HK-2 (cell line): ENCODE measurements around the gene GLI1.
A peak's percentile ranks its signal among the peaks of the same experiment; 100 is the strongest.
"Not testable (repeated sequence)": the region's sequence is repeated elsewhere in the genome, so short reads cannot be mapped to it uniquely, and the experiment has no call there.

Experiments used
- DNase-seq: peaks from one replicate; pipeline ENCODE4 v3.0.0-alpha.2; 2018; ENCODE audit not compliant: unreplicated experiment

Gene GLI1

GRCh38 chr12:57498132-57498502 lies 38.5 kb downstream of the GLI1 start:
- no peak for DNase-seq

DNA sequence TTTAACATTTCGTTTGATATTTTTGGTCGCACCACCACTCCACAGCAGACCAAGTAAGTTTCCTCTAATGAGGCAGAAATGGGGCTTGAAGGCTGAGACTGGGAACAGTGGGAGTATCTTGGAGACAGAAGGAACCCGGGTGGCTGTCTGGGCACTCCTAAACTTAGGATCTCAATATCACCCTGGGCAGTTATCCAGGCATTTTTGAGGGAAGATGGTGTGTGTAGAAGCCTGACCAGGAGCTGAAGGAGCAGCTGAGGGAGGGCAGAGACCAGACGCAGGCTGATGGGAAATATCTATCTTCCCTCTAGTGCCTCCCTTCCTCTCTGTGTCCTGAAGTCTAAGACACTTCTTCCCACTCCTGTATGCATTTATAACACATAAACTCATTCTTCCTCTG lies 39.0 kb downstream of the GLI1 start:
- DNase-seq: no peak

- DNase-seq: no peak
Measured at GRCh38 chr12:57500213-57500612, 40.6 kb downstream of the GLI1 start.

DNA sequence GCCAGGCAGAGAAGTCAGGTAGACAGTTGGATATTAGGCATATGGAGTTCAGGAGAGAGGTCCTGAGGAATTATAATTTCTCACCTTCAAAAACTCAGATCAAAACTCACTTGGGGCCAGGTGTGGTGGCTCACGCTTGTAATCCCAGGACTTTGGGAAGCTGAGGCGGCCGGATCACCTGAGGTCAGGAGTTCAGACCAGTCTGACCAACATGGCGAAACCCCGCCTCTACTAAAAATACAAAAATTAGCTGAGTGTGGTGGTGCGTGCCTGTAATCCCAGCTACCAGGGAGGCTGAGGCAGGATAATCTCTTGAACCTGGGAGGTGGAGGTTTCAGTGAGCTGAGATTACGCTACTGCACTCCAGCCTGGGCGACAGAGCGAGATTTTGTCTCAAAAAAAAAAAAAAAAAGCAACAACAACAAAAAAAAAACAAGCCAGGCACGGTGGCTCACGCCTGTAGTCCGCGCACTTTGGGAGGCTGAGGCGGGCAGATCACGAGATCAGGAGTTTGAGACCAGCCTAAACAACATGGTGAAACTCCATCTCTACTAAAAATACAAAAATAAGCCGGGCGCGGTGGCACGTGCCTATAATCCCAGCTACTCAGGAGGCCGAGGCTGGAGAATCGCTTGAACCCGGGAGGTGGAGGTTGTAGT lies 42.9 kb downstream of the GLI1 start:
- DNase-seq: not testable (repeated sequence)

DNA sequence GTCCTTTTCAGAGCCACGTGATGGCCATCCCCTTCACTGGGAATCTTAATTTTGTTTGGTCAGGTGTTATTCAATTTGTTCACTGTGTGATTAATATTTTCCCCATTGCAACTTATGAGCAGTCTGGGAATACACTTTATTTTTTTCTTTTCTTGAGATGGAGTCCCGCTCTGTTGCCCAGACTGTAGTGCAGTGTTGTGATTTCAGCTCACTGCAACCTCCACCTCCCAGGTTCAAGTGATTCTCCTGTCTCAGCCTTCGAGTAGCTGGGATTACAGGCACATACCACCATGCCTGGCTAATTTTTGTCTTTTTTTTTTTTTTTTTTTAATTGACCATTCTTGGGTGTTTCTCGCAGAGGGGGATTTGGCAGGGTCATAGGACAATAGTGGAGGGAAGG lies 47.0 kb downstream of the GLI1 start:
- DNase-seq: not testable (repeated sequence)

GRCh38 chr12:57507796-57508195 lies 48.2 kb downstream of the GLI1 start:
- not testable (repeated sequence) for DNase-seq

DNA sequence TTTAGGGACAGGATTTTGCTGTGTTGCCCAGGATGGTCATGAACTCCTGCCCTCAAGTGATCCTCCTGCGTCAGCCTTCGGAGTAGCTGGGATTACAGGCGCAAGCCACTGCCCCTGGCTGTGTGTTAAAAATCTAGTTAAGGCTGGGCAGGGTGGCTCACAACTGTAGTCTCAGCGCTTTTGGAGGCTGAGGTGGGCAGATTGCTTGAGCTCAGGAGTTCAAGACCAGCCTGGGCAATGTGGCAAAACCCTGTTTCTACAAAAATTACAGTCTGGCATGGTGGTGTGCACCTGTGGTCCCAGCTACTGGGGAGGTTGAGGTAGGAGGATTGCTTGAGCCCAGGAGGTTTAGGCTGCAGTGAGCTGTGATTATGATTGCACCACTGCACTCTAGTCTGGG lies 51.6 kb downstream of the GLI1 start:
- no peak for DNase-seq

- DNase-seq: no peak
Measured at GRCh38 chr12:57511588-57512325, 52.2 kb downstream of the GLI1 start.

- DNase-seq: no peak
Measured at GRCh38 chr12:57512665-57513064, 53.1 kb downstream of the GLI1 start.

DNA sequence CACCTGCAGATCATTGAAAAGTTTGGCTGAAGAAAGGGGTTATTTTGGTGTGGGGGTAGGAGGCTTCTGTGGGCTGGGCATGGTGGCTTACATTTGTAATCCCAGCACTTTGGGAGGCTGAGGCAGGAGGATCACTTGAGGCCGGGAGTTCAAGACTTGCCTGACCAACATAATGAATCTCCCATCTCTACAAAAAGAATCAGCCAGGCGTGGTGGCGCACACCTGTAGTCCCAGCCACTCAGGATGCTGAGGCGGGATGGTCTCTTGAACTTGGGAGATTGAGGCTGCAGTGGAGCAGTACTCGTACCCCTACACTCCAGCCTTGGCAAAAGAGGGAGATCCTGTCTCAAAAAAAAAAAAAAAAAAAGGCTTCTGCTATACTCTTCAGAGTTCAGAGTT lies 53.7 kb downstream of the GLI1 start:
- DNase-seq: no peak

GRCh38 chr12:57513677-57514076 lies 54.1 kb downstream of the GLI1 start:
- not testable (repeated sequence) for DNase-seq

GRCh38 chr12:57514246-57514645 lies 54.7 kb downstream of the GLI1 start:
- not testable (repeated sequence) for DNase-seq

GRCh38 chr12:57514720-57515407 lies 55.3 kb downstream of the GLI1 start:
- no peak for DNase-seq

DNA sequence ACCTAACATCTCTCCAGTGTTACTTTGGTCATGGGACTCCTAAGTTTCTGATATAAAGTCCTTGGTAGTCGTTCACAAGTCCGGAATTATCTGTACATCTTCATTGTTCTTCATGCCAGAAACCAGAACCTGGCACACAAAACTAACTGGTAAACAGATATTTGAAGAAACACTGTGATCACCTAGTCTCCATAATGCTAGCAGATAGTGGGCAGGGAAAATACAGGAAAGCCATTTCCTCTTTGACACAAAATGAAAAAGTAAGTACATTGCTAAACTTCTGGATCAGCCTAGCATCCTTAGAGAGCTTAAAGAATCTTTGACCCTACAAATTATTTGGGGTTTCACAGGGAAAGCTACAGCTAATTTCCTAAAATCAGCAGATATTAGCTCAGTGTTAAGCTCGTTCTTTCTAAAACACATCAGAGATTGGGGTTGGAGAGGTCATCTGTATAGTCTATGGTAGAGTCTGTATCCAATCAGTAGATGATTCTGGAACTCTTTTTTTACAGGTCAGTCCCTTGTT lies 55.9 kb downstream of the GLI1 start:
- no peak for DNase-seq

GRCh38 chr12:57515934-57516541 lies 56.5 kb downstream of the GLI1 start:
- DNase-seq: no peak

- no peak for DNase-seq
Measured at GRCh38 chr12:57516617-57517153, 57.1 kb downstream of the GLI1 start.

- no peak for DNase-seq
Measured at GRCh38 chr12:57517187-57517586, 57.6 kb downstream of the GLI1 start.

- DNase-seq: not testable (repeated sequence)
Measured at GRCh38 chr12:57517718-57518117, 58.1 kb downstream of the GLI1 start.

GRCh38 chr12:57518176-57518919 lies 58.8 kb downstream of the GLI1 start:
- no peak for DNase-seq

GRCh38 chr12:57518920-57519795 lies 59.6 kb downstream of the GLI1 start:
- peak; percentile 40 for DNase-seq

- peak; percentile 74 for DNase-seq
Measured at GRCh38 chr12:57519796-57520052, 60.1 kb downstream of the GLI1 start.
